GM10847 (cell line): ENCODE data around the gene SOX12.

Source experiments
- POLR2A ChIP-seq: IDR thresholded peaks from 2 replicates; pipeline ENCODE4 v1.6.1; 2011; ENCODE audit not compliant: insufficient read length; ENCODE audit errors: extremely low read depth

Gene SOX12

DNA sequence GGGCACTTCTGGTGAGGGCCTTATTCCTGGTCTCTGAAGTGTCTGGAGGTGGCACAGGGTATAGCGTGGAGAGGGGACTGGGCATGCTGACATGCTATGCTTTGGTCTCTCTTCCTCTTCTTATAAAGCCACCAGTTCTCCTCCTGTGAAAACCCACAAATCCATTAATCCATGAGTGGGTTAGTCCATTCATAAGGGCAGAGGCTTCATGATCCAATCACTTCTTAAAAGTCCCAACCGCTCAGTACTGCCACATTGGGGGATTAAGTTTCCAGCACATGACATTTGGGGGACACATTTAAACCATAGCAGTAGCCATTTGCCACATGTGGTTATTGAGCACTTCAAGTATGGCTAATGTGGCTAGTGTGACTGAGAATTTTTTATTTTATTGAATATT, 51.4 kb downstream of the SOX12 start:
- no peak for TF ChIP-seq POLR2A

DNA sequence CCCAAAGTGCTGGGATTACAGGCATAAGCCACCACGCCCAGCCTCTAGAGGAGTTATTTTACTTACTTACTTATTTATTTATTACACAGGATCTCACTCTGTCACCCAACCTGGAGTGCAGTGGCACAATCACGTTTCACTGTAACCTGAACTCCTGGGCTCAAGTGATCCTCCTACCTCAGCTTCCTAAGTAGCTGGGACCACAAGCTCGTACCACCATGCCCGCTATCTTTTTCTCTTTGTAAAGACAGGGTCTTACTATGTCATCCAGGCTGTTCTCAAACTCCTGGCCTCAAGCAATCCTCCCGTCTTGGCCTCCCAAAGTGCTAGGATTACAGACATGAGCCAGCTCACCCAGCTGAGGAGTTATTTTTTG, 53.6 kb downstream of the SOX12 start:
- no peak for TF ChIP-seq POLR2A
